B cell (primary cell): ENCODE measurements around the gene CNR2. TPM values are rescaled to one million over a fixed set of nuclear protein-coding genes. Genes with fewer than 3 reads are reported as not detected.
"Not testable (repeated sequence)": the region's sequence is repeated elsewhere in the genome, so short reads cannot be mapped to it uniquely, and the experiment has no call there.

Experiments used
- ATAC-seq: fragments of 200-7000 bp; cut with Tn5 transposase; one replicate; pipeline ENCODE4 v1.10.0; 2021; ENCODE audit warnings: low read depth, mild to moderate bottlenecking, moderate number of reproducible peaks, moderate library complexity
- CTCF ChIA-PET: fragments of 350-600 bp; sonication (Branson Sonifier 250); formaldehyde crosslinking; loops from one replicate; lab custom pipeline; 2021; ENCODE audit warnings: antibody characterized with exemption, inconsistent platforms; lab: Charles Lee
- POLR2A ChIA-PET: fragments of 350-600 bp; sonication (Branson Sonifier 250); formaldehyde crosslinking; loops from one replicate; lab custom pipeline; 2021; ENCODE audit warnings: antibody characterized with exemption; lab: Charles Lee
- DNase-seq: peaks from one replicate; pipeline ENCODE4 v3.0.0; 2013
- H2AFZ ChIP-seq: 2 replicates; pipeline ENCODE4 v1.6.1; 2012; ENCODE audit warnings: mild to moderate bottlenecking, low read depth, low read length; ENCODE audit not compliant: insufficient read depth, poor library complexity, severe bottlenecking
- H3K27ac ChIP-seq, 2 donors: 1 replicate in 1 of 2; 2 replicates in 1 of 2; pipeline ENCODE4 v1.5.1; 2012 to 2013; ENCODE audit warnings: low read length in 2 of 2, mild to moderate bottlenecking in 2 of 2, moderate library complexity in 1 of 2
- H3K27me3 ChIP-seq, 4 experiments: fragments of 200-600 bp in 1 of 4; sonication (generic) in 1 of 4; replicated peaks in 1 of 4; 1 replicate in 2 of 4; 2 replicates in 2 of 4; pipeline versions ENCODE4 v1.6.1 to v1.7.0; 2013 to 2016; ENCODE audit warnings: low read length in 3 of 4, mild to moderate bottlenecking in 2 of 4, mixed read lengths in 1 of 4, moderate library complexity in 1 of 4; ENCODE audit not compliant: insufficient read depth in 4 of 4, control insufficient read depth in 3 of 4; ENCODE audit errors: control extremely low read depth in 1 of 4
- H3K36me3 ChIP-seq, 2 experiments: replicated peaks in 1 of 2; 1 replicate in 1 of 2; 2 replicates in 1 of 2; pipeline versions ENCODE4 v1.6.1 to v1.7.1; 2013; ENCODE audit warnings: low read length in 1 of 2; ENCODE audit not compliant: insufficient read depth in 2 of 2, control insufficient read depth in 1 of 2; ENCODE audit errors: control extremely low read depth in 1 of 2, extremely low read depth in 1 of 2
- H3K4me1 ChIP-seq, 2 donors: fragments of 200-600 bp in 1 of 2; sonication (generic) in 1 of 2; 1 replicate in 1 of 2; 2 replicates in 1 of 2; pipeline versions ENCODE4 v1.5.1 to v1.6.1; 2013 to 2017; ENCODE audit warnings: low read length in 2 of 2; ENCODE audit not compliant: control insufficient read depth in 2 of 2, insufficient read depth in 2 of 2
- H3K4me2 ChIP-seq: replicated peaks from 2 replicates; pipeline ENCODE3; 2012; ENCODE audit warnings: mild to moderate bottlenecking, low read depth, low read length; ENCODE audit not compliant: poor library complexity, severe bottlenecking
- H3K4me3 ChIP-seq, 5 experiments: fragments of 200-600 bp in 1 of 5; sonication (generic) in 1 of 5; 1 replicate in 3 of 5; 2 replicates in 2 of 5; pipeline versions ENCODE4 v1.5.1 to v1.7.0; 2011 to 2016; ENCODE audit warnings: low read length in 4 of 5, mild to moderate bottlenecking in 4 of 5, low read depth in 2 of 5, control low read depth in 1 of 5, moderate library complexity in 1 of 5; ENCODE audit not compliant: insufficient read depth in 1 of 5; ENCODE audit errors: control extremely low read depth in 1 of 5, extremely low read depth in 1 of 5
- H3K79me2 ChIP-seq: fragments of 200-600 bp; sonication (generic); one replicate; pipeline ENCODE4 v1.6.0; 2016; ENCODE audit warnings: low read length; ENCODE audit not compliant: control insufficient read depth, insufficient read depth
- H3K9ac ChIP-seq: fragments of 200-600 bp; sonication (generic); 2 replicates; pipeline ENCODE4 v1.6.1; 2017; ENCODE audit warnings: mild to moderate bottlenecking, low read length, moderate library complexity
- H3K9me3 ChIP-seq, 3 donors: one replicate each; pipeline versions ENCODE4 v1.6.1 to v1.7.1; 2013; ENCODE audit warnings: low read length in 2 of 3; ENCODE audit not compliant: control insufficient read depth in 2 of 3, insufficient read depth in 1 of 3; ENCODE audit errors: control extremely low read depth in 1 of 3
- H4K20me1 ChIP-seq: 2 replicates; pipeline ENCODE4 v1.6.0; 2012; ENCODE audit warnings: mild to moderate bottlenecking, low read length; ENCODE audit not compliant: insufficient read depth, control insufficient read depth, poor library complexity, severe bottlenecking
- H3K27ac Mint-ChIP-seq: one replicate; pipeline ENCODE4 v1.8.0; 2021; ENCODE audit warnings: mixed read lengths
- H3K27me3 Mint-ChIP-seq: one replicate; pipeline ENCODE4 v1.8.0; 2021; ENCODE audit warnings: mixed read lengths
- H3K4me1 Mint-ChIP-seq: one replicate; pipeline ENCODE4 v1.8.0; 2021; ENCODE audit warnings: mixed read lengths
- H3K4me3 Mint-ChIP-seq: one replicate; pipeline ENCODE4 v1.8.0; 2021; ENCODE audit warnings: mixed read lengths
- H3K9me3 Mint-ChIP-seq: one replicate; pipeline ENCODE4 v1.8.0; 2022; ENCODE audit warnings: mixed read lengths; ENCODE audit not compliant: insufficient read depth
- CTCF ChIP-seq: fragments of 200-600 bp; IDR thresholded peaks from one replicate; pipeline ENCODE4 v1.8.0; 2022; ENCODE audit warnings: antibody characterized with exemption, mild to moderate bottlenecking
- EZH2 ChIP-seq: IDR thresholded peaks from 2 replicates; pipeline ENCODE4 v1.6.1; 2012; ENCODE audit warnings: borderline replicate concordance, low read depth, mild to moderate bottlenecking, moderate library complexity, low read length; ENCODE audit not compliant: insufficient read depth, poor library complexity, severe bottlenecking
- WGBS: methylation state at CpG from one replicate; pipeline ENCODE4 v1.1.5; 2013; ENCODE audit warnings: missing lambda C conversion rate; ENCODE audit not compliant: insufficient coverage; 5-methylcytosine and 5-hydroxymethylcytosine counted together
- intact Hi-C: fragments of 100-400 bp; cut with micrococcal nuclease; formaldehyde crosslinking; loops from one replicate; pipeline ENCODE4 v1.10.0; 2022
- polyA plus RNA-seq: library from polyadenylated mRNA; depleted of rRNA; stranded (reverse); fragments of >200 nt; gene quantifications from 2 replicates; pipeline ENCODE4 v1.2.3, GENCODE V29; 2012
- total RNA-seq, 2 donors: library from RNA; stranded (reverse); fragments of 120-200 nt in 1 of 2; gene quantifications; 1 replicate in 1 of 2; 2 replicates in 1 of 2; pipeline versions ENCODE4 v1.2.3 to v1.2.4, GENCODE V29; 2013 to 2022

The CNR2 gene
- total and polyA plus RNA-seq, 2 donors (not counting 1 experiment from before 2014, with no cell fraction given): 45.6 to 63.4 TPM

DNA sequence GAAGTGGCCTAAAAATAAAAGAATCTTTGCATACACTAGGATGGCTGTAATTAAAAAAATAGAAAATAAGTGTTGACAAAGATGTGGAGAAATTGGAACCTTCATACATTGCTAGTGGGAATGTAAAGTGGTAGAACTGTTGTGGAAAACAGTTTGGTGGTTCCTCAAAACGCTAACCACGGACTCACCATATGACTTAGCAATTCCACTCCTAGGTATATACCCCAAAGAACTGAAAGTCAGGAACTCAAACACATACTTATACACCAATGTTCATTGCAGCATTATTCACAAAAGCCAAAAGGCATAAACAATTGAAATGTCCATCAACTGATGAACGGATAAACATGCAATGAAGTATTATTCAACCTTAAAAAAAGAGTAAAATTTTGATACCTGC lies 77.1 kb downstream of the CNR2 start:
- CTCF ChIA-PET: no interaction called here
- no peaks in the 10 kb centered on the region for H3K36me3 ChIP-seq

DNA sequence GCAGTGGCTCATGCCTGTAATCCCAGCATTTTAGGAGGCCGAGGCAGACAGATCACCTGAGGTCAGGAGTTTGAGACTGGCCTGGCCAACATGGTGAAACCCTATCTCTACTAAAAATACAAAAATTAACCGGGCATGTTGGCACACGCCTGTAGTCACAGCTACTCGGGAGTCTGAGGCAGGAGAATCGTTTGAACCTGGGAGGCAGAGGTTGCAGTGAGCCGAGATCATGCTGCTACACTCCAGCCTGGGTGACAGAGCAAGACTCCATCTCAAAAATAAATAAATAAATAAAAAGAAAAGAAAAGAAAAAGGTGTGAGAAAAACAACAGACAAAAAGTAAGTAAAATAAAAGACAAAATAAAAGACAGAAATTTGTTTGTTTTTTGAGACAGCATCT lies 79.0 kb downstream of the CNR2 start:
- WGBS: 89% methylated on average over 3 of the region's 6 CpGs
- H2AFZ ChIP-seq, H3K4me1 ChIP-seq, H3K4me3 ChIP-seq, H3K79me2 ChIP-seq, H3K36me3 ChIP-seq, H3K4me2 ChIP-seq, H3K27ac Mint-ChIP-seq, H3K9ac ChIP-seq, H3K27ac ChIP-seq, DNase-seq, H3K9me3 Mint-ChIP-seq, H3K27me3 ChIP-seq, H4K20me1 ChIP-seq, H3K4me3 Mint-ChIP-seq, intact Hi-C loops, H3K9me3 ChIP-seq, H3K27me3 Mint-ChIP-seq, ATAC-seq: not testable (repeated sequence)
- H3K4me1 Mint-ChIP-seq: peaks cover 11% of the 10 kb centered on the region
- ChIA-PET POLR2A (interaction anchor here (0.8 kb wide), 1 partner anchor 9 kb away, joined by 3 read pairs; the partner anchor contains the start of gene HMGCL), CTCF (interaction anchor here (0.9 kb wide), 1 partner anchor 23 kb away, joined by 4 read pairs; no protein-coding TSS in a partner anchor)

More for the DNA sequence above, 77.1 kb downstream of the CNR2 start:
- Histone ChIP-seq H3K27me3 (no peaks in the 10 kb centered on the region), H4K20me1 (no peaks in the 10 kb centered on the region), H3K4me1 (peaks cover 6 to 7% of the 10 kb centered on the region in 2 donors), H3K4me2 (no peak overlapping the region), H3K79me2 (no peaks in the 10 kb centered on the region), H3K27ac (no peak overlapping the region), H3K9ac (no peak overlapping the region), H3K9me3 (no peaks in the 10 kb centered on the region), H2AFZ (no peak overlapping the region), H3K4me3 (no peak overlapping the region)
- peaks cover 11% of the 10 kb centered on the region for H3K4me1 Mint-ChIP-seq
- DNase-seq (no peak), ATAC-seq (no peak)
- no peaks in the 10 kb centered on the region for H3K9me3 Mint-ChIP-seq
- no peaks in the 10 kb centered on the region for H3K27me3 Mint-ChIP-seq
- intact Hi-C loops: no loop called here
- TF ChIP-seq CTCF: no peak
- no peak for TF ChIP-seq EZH2
- POLR2A ChIA-PET: interaction anchor here (0.7 kb wide), 1 partner anchor 29 kb away, joined by 5 read pairs; no protein-coding TSS in a partner anchor
- H3K27ac Mint-ChIP-seq: no peak overlapping the region
- H3K4me3 Mint-ChIP-seq: no peak overlapping the region
- no CpG with 5 or more reads among the region's 3 CpGs for WGBS
